Endothelial cell of umbilical vein (primary cell): ENCODE measurements around the gene TCERG1L. TPM values are rescaled to one million over a fixed set of nuclear protein-coding genes. Genes with fewer than 3 reads are reported as not detected.

Experiments used
- BruUV-seq: library from RNA; stranded (reverse); fragments of 400-500 nt; replicated peaks from 2 replicates; lab custom pipeline; 2021; lab: Mats Ljungman, UMichigan
- CTCF ChIA-PET: fragments of 300-600, 350-600 bp; sonication (Branson Sonifier 250); formaldehyde crosslinking; loops from one replicate; lab custom pipeline; 2021; ENCODE audit warnings: antibody characterized with exemption, inconsistent platforms; lab: Charles Lee
- POLR2A ChIA-PET: fragments of 300-600, 350-600 bp; sonication (Branson Sonifier 250); formaldehyde crosslinking; loops from one replicate; lab custom pipeline; 2021; ENCODE audit warnings: antibody characterized with exemption, inconsistent platforms; lab: Charles Lee
- DNase-seq: peaks from one replicate; pipeline ENCODE4 v3.0.0-alpha.2; 2011; ENCODE audit warnings: low read depth, low spot score
- FAIRE-seq: peaks from 2 replicates; lab custom pipeline; 2011; peaks lifted over from hg19 to GRCh38; lab: Jason Lieb, UNC
- H2AFZ ChIP-seq: 2 replicates; pipeline ENCODE4 v1.6.0; 2012; ENCODE audit warnings: low read depth, low read length, control low read depth, inconsistent platforms
- H3K27ac ChIP-seq: 2 replicates; pipeline ENCODE4 v1.5.1; 2011; ENCODE audit warnings: low read depth, mild to moderate bottlenecking, control low read depth, low read length, moderate library complexity; ENCODE audit not compliant: insufficient read depth
- H3K27me3 ChIP-seq, 2 experiments: 2 replicates each; pipeline versions ENCODE4 v1.6.0 to v1.6.1; 2011; ENCODE audit warnings: low read length in 2 of 2, mixed read lengths in 1 of 2; ENCODE audit not compliant: control insufficient read depth in 2 of 2, insufficient read depth in 2 of 2
- H3K36me3 ChIP-seq, 2 experiments: 2 replicates in 1 of 2; 3 replicates in 1 of 2; pipeline ENCODE4 v1.5.1; 2011; ENCODE audit warnings: low read length in 2 of 2, mild to moderate bottlenecking in 1 of 2, moderate library complexity in 1 of 2; ENCODE audit not compliant: control insufficient read depth in 2 of 2, insufficient read depth in 2 of 2; ENCODE audit errors: extremely low read depth in 1 of 2
- H3K4me1 ChIP-seq: 3 replicates; pipeline ENCODE4 v1.5.1; 2011; ENCODE audit warnings: mild to moderate bottlenecking, low read length; ENCODE audit not compliant: control insufficient read depth, insufficient read depth; ENCODE audit errors: extremely low read depth
- H3K4me2 ChIP-seq: 2 replicates; pipeline ENCODE4 v1.6.1; 2011; ENCODE audit warnings: low read length, control low read depth, mixed read lengths; ENCODE audit not compliant: insufficient read depth
- H3K4me3 ChIP-seq, 3 experiments: fragments of 200-600 bp in 1 of 3; sonication (generic), shearing (Covaris generic) in 1 of 3; replicated peaks in 1 of 3; 2 replicates each; pipeline ENCODE4 v1.5.1; 2011 to 2016; ENCODE audit warnings: control low read depth in 3 of 3, low read length in 3 of 3, mild to moderate bottlenecking in 2 of 3, inconsistent platforms in 1 of 3, low read depth in 1 of 3, moderate library complexity in 1 of 3; ENCODE audit not compliant: insufficient read depth in 1 of 3
- H3K79me2 ChIP-seq: 2 replicates; pipeline ENCODE4 v1.6.0; 2012; ENCODE audit warnings: low read length, inconsistent platforms; ENCODE audit not compliant: control insufficient read depth, insufficient read depth
- H3K9ac ChIP-seq: replicated peaks from 2 replicates; pipeline ENCODE3; 2011; ENCODE audit warnings: low read length, control low read depth; ENCODE audit not compliant: insufficient read depth; ENCODE audit errors: extremely low read depth
- H3K9me1 ChIP-seq: replicated peaks from 3 replicates; pipeline ENCODE4 v1.6.0; 2011; ENCODE audit warnings: mild to moderate bottlenecking, low read length; ENCODE audit not compliant: control insufficient read depth, insufficient read depth; ENCODE audit errors: extremely low read depth
- H3K9me3 ChIP-seq: replicated peaks from 2 replicates; pipeline ENCODE4 v1.5.1; 2012; ENCODE audit warnings: low read length, inconsistent platforms; ENCODE audit not compliant: control insufficient read depth, insufficient read depth
- H4K20me1 ChIP-seq: replicated peaks from 2 replicates; pipeline ENCODE3; 2011; ENCODE audit warnings: mild to moderate bottlenecking, low read length; ENCODE audit not compliant: control insufficient read depth, insufficient read depth; ENCODE audit errors: extremely low read depth
- CTCF ChIP-seq, 2 donors: IDR thresholded peaks; 1 replicate in 1 of 2; 2 replicates in 1 of 2; pipeline ENCODE4 v1.5.1; 2011; ENCODE audit warnings: low read length in 2 of 2, mild to moderate bottlenecking in 2 of 2, moderate library complexity in 2 of 2, control low read depth in 1 of 2, inconsistent platforms in 1 of 2, low read depth in 1 of 2; ENCODE audit not compliant: insufficient read depth in 1 of 2; ENCODE audit errors: extremely low read depth in 1 of 2
- EZH2 ChIP-seq: IDR thresholded peaks from 2 replicates; pipeline ENCODE4 v1.6.1; 2012; ENCODE audit warnings: borderline replicate concordance, low read depth, mild to moderate bottlenecking, moderate library complexity, low read length, inconsistent platforms; ENCODE audit not compliant: severe bottlenecking
- FOS ChIP-seq: IDR thresholded peaks from 2 replicates; pipeline ENCODE4 v1.6.1; 2011; ENCODE audit warnings: mild to moderate bottlenecking, low read length, moderate library complexity, borderline replicate concordance; ENCODE audit not compliant: insufficient read depth
- GATA2 ChIP-seq: IDR thresholded peaks from 2 replicates; pipeline ENCODE4 v1.7.0; 2011; ENCODE audit warnings: low read depth, mild to moderate bottlenecking, moderate library complexity, mixed read lengths, low read length; ENCODE audit not compliant: insufficient read length, insufficient read depth
- JUN ChIP-seq: IDR thresholded peaks from 2 replicates; pipeline ENCODE4 v1.6.1; 2011; ENCODE audit warnings: borderline replicate concordance, low read depth; ENCODE audit not compliant: insufficient read length, insufficient read depth
- MAX ChIP-seq: IDR thresholded peaks from 2 replicates; pipeline ENCODE4 v1.6.1; 2011; ENCODE audit not compliant: insufficient read depth, insufficient read length
- POLR2A ChIP-seq: IDR thresholded peaks from 2 replicates; pipeline ENCODE4 v1.6.1; 2012; ENCODE audit warnings: low read depth, mild to moderate bottlenecking, control low read depth, low read length
- POLR2AphosphoS5 ChIP-seq: IDR thresholded peaks from 2 replicates; pipeline ENCODE4 v1.6.1; 2012; ENCODE audit warnings: low read depth, mild to moderate bottlenecking, control low read depth, low read length, moderate library complexity; ENCODE audit not compliant: insufficient read depth
- dilution Hi-C: fragments of 300-500 bp; cut with MboI; formaldehyde crosslinking; loops from one replicate; pipeline ENCODE4 v1.15.0; 2019; ENCODE audit warnings: low sequenced_read_pairs; ENCODE audit not compliant: extremely low pct_ligation_motif_present
- intact Hi-C: fragments of 100-400 bp; cut with micrococcal nuclease; formaldehyde crosslinking; loops from one replicate; pipeline ENCODE4 v1.10.0; 2022
- polyA plus RNA-seq, 4 experiments: library from polyadenylated mRNA; depleted of rRNA in 3 of 4; stranded (reverse) in 3 of 4; unstranded in 1 of 4; fragments of >200 nt; gene quantifications; 2 replicates each; pipeline versions ENCODE4 v1.2.1 to v1.2.3, GENCODE V29; 2011 to 2012; ENCODE audit warnings: missing spikeins in 1 of 4
- total RNA-seq: library from RNA; stranded (reverse); gene quantifications from 2 replicates; pipeline ENCODE4 v1.2.3, GENCODE V29; 2021

Gene TCERG1L
- total and polyA plus RNA-seq, 2 donors (not counting 3 experiments of a cell fraction or from before 2014, with no cell fraction given) = not detected

- H3K9ac ChIP-seq = no peak overlapping the region
- H3K79me2 ChIP-seq = no peaks in the 10 kb centered on the region
- POLR2A ChIA-PET = no interaction called here
- peaks cover 4% of the 10 kb centered on the region for H3K9me3 ChIP-seq
- no peaks in the 10 kb centered on the region for H4K20me1 ChIP-seq
- H3K4me3 ChIP-seq = no peak overlapping the region
- no peak for TF ChIP-seq CTCF (IDR thresholded peaks at IDR 0.05; ENCODE audit: extremely low read depth in 1 of 2, insufficient read depth in 1 of 2, low read depth in 1 of 2, low read length in 2 of 2)
- no peak for TF ChIP-seq EZH2
- no peak for TF ChIP-seq FOS
- dilution Hi-C loops = no loop called here
- FAIRE-seq (no peak), DNase-seq (no peak)
- CTCF ChIA-PET = no interaction called here
- H3K4me1 ChIP-seq = no peaks in the 10 kb centered on the region
- BruUV-seq = no TSS peak
- no peaks in the 10 kb centered on the region for H3K9me1 ChIP-seq
- H3K4me2 ChIP-seq = no peak overlapping the region
- intact Hi-C loops = no loop called here
- no peak overlapping the region for H3K27ac ChIP-seq
- H3K27me3 ChIP-seq = no peaks in the 10 kb centered on the region
- no peak overlapping the region for H2AFZ ChIP-seq
- H3K36me3 ChIP-seq = no peaks in the 10 kb centered on the region
Observed at GRCh38 chr10:131167036-131167860, 144.3 kb downstream of the TCERG1L start.

GRCh38 chr10:131166486-131166885, 145.0 kb downstream of the TCERG1L start:
- Histone ChIP-seq H3K4me3 (no peak overlapping the region), H3K9me1 (no peaks in the 10 kb centered on the region), H3K27ac (no peak overlapping the region), H2AFZ (no peak overlapping the region), H3K9ac (no peak overlapping the region), H3K36me3 (no peaks in the 10 kb centered on the region), H3K4me1 (no peaks in the 10 kb centered on the region), H3K79me2 (no peaks in the 10 kb centered on the region), H3K4me2 (no peak overlapping the region), H3K27me3 (no peaks in the 10 kb centered on the region), H4K20me1 (no peaks in the 10 kb centered on the region), H3K9me3 (peaks cover 4% of the 10 kb centered on the region)
- no peak for DNase-seq
- FAIRE-seq = no peak
- ChIA-PET POLR2A (no interaction called here), CTCF (no interaction called here)
- dilution Hi-C loops (no loop called here), intact Hi-C loops (no loop called here)
- no TSS peak for BruUV-seq
- no peak for TF ChIP-seq POLR2AphosphoS5
- no peak for TF ChIP-seq MAX
- no peak for TF ChIP-seq JUN
- TF ChIP-seq FOS = no peak
- TF ChIP-seq GATA2 = no peak
- no peak for TF ChIP-seq CTCF (IDR thresholded peaks at IDR 0.05; ENCODE audit: extremely low read depth in 1 of 2, insufficient read depth in 1 of 2, low read depth in 1 of 2, low read length in 2 of 2)
- TF ChIP-seq EZH2 = no peak
- no peak for TF ChIP-seq POLR2A
